Keratinocyte (primary cell): ENCODE data around the gene OR2AT4.

Experiments used
- CTCF ChIP-seq, 3 experiments: IDR thresholded peaks in 1 of 3; conservative IDR thresholded peaks in 1 of 3; optimal IDR thresholded peaks in 1 of 3; 2 replicates in 2 of 3; 3 replicates in 1 of 3; pipeline versions ENCODE3 to v1.5.1; 2011; ENCODE audit warnings: low read length in 3 of 3, mild to moderate bottlenecking in 3 of 3, moderate library complexity in 2 of 3, control low read depth in 1 of 3, inconsistent platforms in 1 of 3; ENCODE audit not compliant: insufficient read depth in 2 of 3; ENCODE audit errors: extremely low read depth in 1 of 3
- EZH2 ChIP-seq: IDR thresholded peaks from one replicate; pipeline ENCODE4 v1.6.1; 2012; ENCODE audit warnings: inconsistent platforms, mild to moderate bottlenecking, low read length, moderate library complexity

GRCh38 chr11:75145196-75145971 is 48.7 kb upstream of the OR2AT4 start:
- TF ChIP-seq CTCF (optimal IDR thresholded peaks at IDR 0.05 in 1 of 3, IDR thresholded peaks at IDR 0.05 in 1 of 3, conservative IDR thresholded peaks at IDR 0.05 in 1 of 3; ENCODE audit: extremely low read depth in 1 of 3, insufficient read depth in 2 of 3, low read length in 3 of 3) (no peak), EZH2 (no peak)
